Left cardiac atrium (tissue), 4 donors: ENCODE results near the gene ZSWIM6. TPM values are rescaled to one million over a fixed set of nuclear protein-coding genes. Genes with fewer than 3 reads are reported as not detected.

Experiments
- ATAC-seq, 2 donors: fragments of 200-7000 bp; cut with Tn5 transposase; one replicate each; pipeline ENCODE4 v1.9.1; 2020; ENCODE audit warnings: mild to moderate bottlenecking in 2 of 2, moderate library complexity in 2 of 2
- DNase-seq: peaks from one replicate; pipeline ENCODE4 v3.0.0-alpha.2; 2020
- intact Hi-C, 2 donors: fragments of 100-400 bp; cut with DNase I; formaldehyde crosslinking; loops; one replicate each; pipeline versions ENCODE4 v1.14.1 to v1.15.1; 2022 to 2023
- total RNA-seq, 2 donors: library from RNA; stranded (reverse); fragmentation: NEBNext Ultra II Directional; extraction: Animal tissue kit (Norgen Biotek cat#: 25700); gene quantifications; one replicate each; pipeline ENCODE4 v1.2.1, GENCODE V29; 2021
- donor health status: DM: no; HTN: yes; CAD: no.
- donor health status: DM: no; HTN: yes; CAD: no; lungs with severe emphysema.
- donor health status: DM: yes; HTN: yes; CAD: no.
- donor health status: Dilated cardiomyopathy.

Gene ZSWIM6
- total RNA-seq, 2 donors from 2014 or later = 6.8 to 7.8 TPM

DNA sequence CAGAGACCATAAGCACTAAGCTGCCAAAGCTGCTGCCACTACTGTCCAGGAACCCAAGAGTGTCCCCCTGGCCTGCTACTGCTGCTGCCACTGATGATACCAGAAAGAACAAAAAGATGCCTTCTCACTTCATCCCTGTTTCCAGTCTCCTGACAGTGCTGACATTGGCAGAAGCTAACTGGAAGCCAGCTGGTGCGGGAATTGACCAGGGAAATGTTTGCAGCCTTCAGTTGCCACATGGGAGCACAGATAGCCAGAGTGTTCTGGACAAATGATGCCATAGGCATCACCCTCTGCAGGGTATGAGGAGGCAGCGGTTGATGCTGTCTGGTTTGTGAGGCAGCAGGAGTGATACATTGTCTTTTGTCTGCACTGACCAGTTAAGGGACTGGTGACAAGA lies 258.4 kb downstream of the ZSWIM6 start:
- no peak for DNase-seq
- no peak for ATAC-seq
- intact Hi-C loops = no loop called here

DNA sequence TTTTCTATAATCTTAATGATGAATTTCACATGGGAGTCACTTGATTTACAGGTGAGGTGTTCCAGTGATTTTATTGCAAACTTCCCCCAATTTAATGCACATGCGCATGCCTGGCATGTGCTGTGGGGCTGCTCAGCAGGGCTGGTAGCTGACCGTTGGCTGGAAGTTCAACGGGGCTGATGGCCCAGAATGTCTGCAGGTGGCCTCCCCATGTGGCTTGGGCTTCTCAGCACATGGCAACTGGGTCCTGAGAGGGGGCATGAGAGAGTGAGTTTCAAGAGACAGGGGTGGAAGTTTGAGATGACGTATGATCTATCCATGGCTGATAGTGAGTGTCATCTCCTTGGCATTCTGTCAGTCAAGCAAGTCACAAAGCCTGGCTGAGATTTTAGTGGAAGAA lies 259.8 kb downstream of the ZSWIM6 start:
- intact Hi-C loops = no loop called here
- ATAC-seq (no peak), DNase-seq (no peak)

DNA sequence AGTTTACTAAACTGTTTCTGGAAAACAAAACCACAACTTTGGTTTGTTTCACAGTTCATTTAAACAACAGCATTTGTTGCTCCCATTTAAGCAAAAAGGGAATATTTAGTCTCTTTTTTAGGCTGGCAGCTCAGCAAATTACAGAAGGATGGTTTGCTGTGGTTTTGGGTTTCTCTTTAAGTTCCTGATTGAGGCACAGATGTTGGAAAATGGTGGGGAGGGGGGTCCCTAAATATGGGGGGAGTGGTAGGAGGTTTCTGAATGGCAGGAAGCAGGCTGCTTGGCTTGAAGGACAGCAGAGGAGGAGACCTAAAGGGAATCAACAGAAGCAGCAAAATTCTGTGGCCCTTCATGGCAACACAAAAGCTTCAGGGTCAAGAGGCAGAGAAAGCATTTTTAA lies 263.4 kb downstream of the ZSWIM6 start:
- DNase-seq (no peak), ATAC-seq (no peak)
- intact Hi-C loops = no loop called here

Other genes starting within 250 kb of the ZSWIM6 start
- gene SMIM15, start 169.8 kb upstream of the ZSWIM6 start, total RNA-seq = 10 to 100 TPM; 26.0 to 32.2 TPM